Suprapubic skin (tissue), 4 donors: ENCODE measurements around the gene DND1. TPM values are rescaled to one million over a fixed set of nuclear protein-coding genes. Genes with fewer than 3 reads are reported as not detected.

ENCODE experiments used
- DNase-seq, 2 donors: peaks; one replicate each; pipeline ENCODE4 v3.0.0-alpha.2; 2019; ENCODE audit warnings: low spot score in 2 of 2
- H3K27ac ChIP-seq: fragments of 200-600 bp; sonication (generic); one replicate; pipeline ENCODE4 v1.5.1; 2019
- H3K27me3 ChIP-seq: fragments of 200-600 bp; sonication (generic); one replicate; pipeline ENCODE4 v1.5.1; 2019
- H3K36me3 ChIP-seq: fragments of 200-600 bp; sonication (generic); one replicate; pipeline ENCODE4 v1.5.1; 2019
- H3K4me1 ChIP-seq: fragments of 200-600 bp; sonication (generic); one replicate; pipeline ENCODE4 v1.5.1; 2019
- H3K4me3 ChIP-seq: fragments of 200-600 bp; sonication (generic); one replicate; pipeline ENCODE4 v1.5.1; 2019; ENCODE audit warnings: mild to moderate bottlenecking
- H3K9me3 ChIP-seq: fragments of 200-600 bp; sonication (generic); one replicate; pipeline ENCODE4 v1.5.1; 2019
- CTCF ChIP-seq, 2 donors: fragments of 200-600 bp in 1 of 2; fragments of 450-650 bp in 1 of 2; sonication (generic) in 1 of 2; IDR thresholded peaks; one replicate each; pipeline ENCODE4 v1.5.1; 2016 to 2019; ENCODE audit warnings: antibody characterized with exemption in 2 of 2, mild to moderate bottlenecking in 1 of 2, moderate library complexity in 1 of 2
- EP300 ChIP-seq: sonication (generic); formaldehyde crosslinking; IDR thresholded peaks from one replicate; pipeline ENCODE4 v1.6.1; 2017; ENCODE audit warnings: antibody characterized with exemption
- POLR2A ChIP-seq, 2 donors: fragments of 450-650 bp; IDR thresholded peaks; one replicate each; pipeline ENCODE4 v1.6.1; 2017; ENCODE audit warnings: antibody characterized with exemption in 2 of 2, mild to moderate bottlenecking in 2 of 2, moderate library complexity in 2 of 2
- POLR2AphosphoS5 ChIP-seq, 3 donors: sonication (generic); formaldehyde crosslinking; IDR thresholded peaks; one replicate each; pipeline ENCODE4 v1.6.1; 2017; ENCODE audit warnings: antibody characterized with exemption in 3 of 3
- WGBS: methylation state at CpG from one replicate; pipeline ENCODE4 v1.1.5; 2018; 5-methylcytosine and 5-hydroxymethylcytosine counted together
- total RNA-seq, 4 donors: library from RNA; depleted of rRNA; stranded (reverse); fragments of >200 nt; gene quantifications; one replicate each; pipeline ENCODE4 v1.1.0, GENCODE V29; 2016

Gene DND1
- total RNA-seq, 4 donors from 2014 or later: 0.98 to 3.5 (median 2.6) TPM

GRCh38 chr5:140622301-140622700, 51.1 kb downstream of the DND1 start:
- no peaks in the 10 kb centered on the region for H3K27me3 ChIP-seq
- no peak for DNase-seq
- no peaks in the 10 kb centered on the region for H3K9me3 ChIP-seq
- no peak overlapping the region for H3K4me3 ChIP-seq
- no peak overlapping the region for H3K27ac ChIP-seq
- 89% methylated on average over 3 of the region's 3 CpGs for WGBS
- H3K4me1 ChIP-seq: no peaks in the 10 kb centered on the region
- no peak for TF ChIP-seq POLR2A (IDR thresholded peaks at IDR 0.05)
- no peak for TF ChIP-seq CTCF (IDR thresholded peaks at IDR 0.05)
- no peak for TF ChIP-seq POLR2AphosphoS5 (IDR thresholded peaks at IDR 0.05)
- TF ChIP-seq EP300: no peak
- no peaks in the 10 kb centered on the region for H3K36me3 ChIP-seq

Other genes with a start within 250 kb of the DND1 start
- gene EIF4EBP3, start 125.9 kb downstream of the DND1 start, total RNA-seq: 10 to 100 TPM; 19.2 to 46.1 (median 30.3) TPM
- gene SRA1, start 116.1 kb downstream of the DND1 start, total RNA-seq: 10 to 100 TPM; 15.8 to 27.7 (median 17.6) TPM
- gene APBB3, start 109.0 kb downstream of the DND1 start, total RNA-seq: 10 to 100 TPM; 14.5 to 57.9 (median 27.3) TPM
- gene SLC35A4, start 108.7 kb downstream of the DND1 start, total RNA-seq: 10 to 100 TPM; 30.7 to 85.0 (median 63.1) TPM
- gene CD14, start 40.4 kb downstream of the DND1 start, total RNA-seq: 10 to 100 TPM in 2 of 4 donors, 1 to 10 TPM in 2; 6.7 to 12.6 (median 9.9) TPM
- gene TMCO6, start 34.1 kb downstream of the DND1 start, total RNA-seq: 10 to 100 TPM; 22.3 to 61.6 (median 38.8) TPM
- 10 to 100 TPM; 47.2 to 62.8 (median 57.4) TPM for gene NDUFA2, start 25.9 kb downstream of the DND1 start, total RNA-seq
- 100 to 1,000 TPM in 2 of 4 donors, 10 to 100 TPM in 2; 73.2 to 149 (median 92.0) TPM for gene IK, start 25.7 kb downstream of the DND1 start, total RNA-seq
- gene WDR55, start 8.7 kb downstream of the DND1 start, total RNA-seq: 10 to 100 TPM; 15.7 to 41.5 (median 22.8) TPM
- gene HARS1, start 17.8 kb upstream of the DND1 start, total RNA-seq: 10 to 100 TPM; 73.3 to 87.0 (median 79.2) TPM
- gene HARS2, start 17.9 kb upstream of the DND1 start, total RNA-seq: 10 to 100 TPM; 21.0 to 57.0 (median 35.1) TPM
- gene ZMAT2, start 26.9 kb upstream of the DND1 start, total RNA-seq: 10 to 100 TPM; 18.2 to 36.3 (median 28.0) TPM
- not detected for gene PCDHA1, start 112.6 kb upstream of the DND1 start, total RNA-seq
- gene PCDHA2, start 121.3 kb upstream of the DND1 start, total RNA-seq: not detected
- gene PCDHA3, start 127.5 kb upstream of the DND1 start, total RNA-seq: under 1 TPM; 0.23 to 0.89 (median 0.40) TPM
- gene PCDHA4, start 133.5 kb upstream of the DND1 start, total RNA-seq: under 1 TPM; 0.21 to 0.62 (median 0.54) TPM
- gene PCDHA5, start 148.0 kb upstream of the DND1 start, total RNA-seq: under 1 TPM in 3 of 4 donors, not detected in 1; 0.15 to 0.42 (median 0.16) TPM
- gene PCDHA6, start 154.4 kb upstream of the DND1 start, total RNA-seq: under 1 TPM in 3 of 4 donors, not detected in 1; 0.55 to 0.89 (median 0.56) TPM
- under 1 TPM in 2 of 4 donors, not detected in 2; 0.38 to 0.52 TPM for gene PCDHA7, start 160.7 kb upstream of the DND1 start, total RNA-seq
- gene PCDHA8, start 167.6 kb upstream of the DND1 start, total RNA-seq: under 1 TPM in 3 of 4 donors, not detected in 1; 0.16 to 0.40 (median 0.17) TPM
- under 1 TPM; 0.08 to 0.34 (median 0.26) TPM for gene PCDHA9, start 174.8 kb upstream of the DND1 start, total RNA-seq
- gene PCDHA10, start 182.3 kb upstream of the DND1 start, total RNA-seq: 1 to 10 TPM in 1 of 4 donors, under 1 TPM in 3; 0.42 to 1.0 (median 0.57) TPM
- under 1 TPM in 2 of 4 donors, not detected in 2; 0.26 to 0.93 TPM for gene PCDHA11, start 195.4 kb upstream of the DND1 start, total RNA-seq
- under 1 TPM in 3 of 4 donors, not detected in 1; 0.36 to 0.85 (median 0.48) TPM for gene PCDHA12, start 201.7 kb upstream of the DND1 start, total RNA-seq
- gene PCDHA13, start 208.5 kb upstream of the DND1 start, total RNA-seq: under 1 TPM in 2 of 4 donors, not detected in 2; 0.38 to 0.47 TPM